ENCODE data around the gene USE1. TPM values are rescaled to one million over a fixed set of nuclear protein-coding genes. Genes with fewer than 3 reads are reported as not detected.

USE1 gene
- total RNA-seq, 1 donor, result 25.7 TPM

- H3K4me1 ChIP-seq (ENCODE audit: insufficient read depth, low read length), result peaks cover 3% of the 10 kb centered on the region
- no peak overlapping the region for H2AFZ ChIP-seq (ENCODE audit: low read length)
- no peaks in the 10 kb centered on the region for H4K20me1 ChIP-seq (ENCODE audit: insufficient read depth, low read length)
- H3K36me3 ChIP-seq (ENCODE audit: insufficient read depth, low read length), result peaks cover 74% of the 10 kb centered on the region
- peak; percentile 47 for DNase-seq (ENCODE audit: insufficient read length, low spot score, missing footprints)
- no peak overlapping the region for H3K27ac ChIP-seq (ENCODE audit: low read depth, low read length)
- H3K4me2 ChIP-seq (ENCODE audit: insufficient read depth, low read length), result no peak overlapping the region
- H3K27me3 ChIP-seq (ENCODE audit: insufficient read depth, low read length), result no peaks in the 10 kb centered on the region
- H3K4me3 ChIP-seq (ENCODE audit: insufficient read depth, low read length), result no peak overlapping the region
- TF ChIP-seq CTCF (IDR thresholded peaks at IDR 0.05; ENCODE audit: extremely low read depth, low read depth, low read length), result no peak
- no peaks in the 10 kb centered on the region for H3K79me2 ChIP-seq (ENCODE audit: insufficient read depth, low read length)
- no peaks in the 10 kb centered on the region for H3K9me3 ChIP-seq (ENCODE audit: low read depth, low read length)
Measured at GRCh38 chr19:17171874-17172273, 43.3 kb upstream of the USE1 start.

- TF ChIP-seq CTCF (IDR thresholded peaks at IDR 0.05; ENCODE audit: extremely low read depth, low read depth, low read length), result no peak
- no peaks in the 10 kb centered on the region for H3K9me3 ChIP-seq (ENCODE audit: low read depth, low read length)
- no peaks in the 10 kb centered on the region for H3K27me3 ChIP-seq (ENCODE audit: insufficient read depth, low read length)
- DNase-seq (ENCODE audit: insufficient read length, low spot score, missing footprints), result peak; percentile 42
- H4K20me1 ChIP-seq (ENCODE audit: insufficient read depth, low read length), result no peaks in the 10 kb centered on the region
- peaks cover 76% of the 10 kb centered on the region for H3K36me3 ChIP-seq (ENCODE audit: insufficient read depth, low read length)
- H2AFZ ChIP-seq (ENCODE audit: low read length), result no peak overlapping the region
- H3K4me3 ChIP-seq (ENCODE audit: insufficient read depth, low read length), result no peak overlapping the region
- H3K4me1 ChIP-seq (ENCODE audit: insufficient read depth, low read length), result peaks cover 3% of the 10 kb centered on the region
- no peak overlapping the region for H3K4me2 ChIP-seq (ENCODE audit: insufficient read depth, low read length)
- no peak overlapping the region for H3K27ac ChIP-seq (ENCODE audit: low read depth, low read length)
- H3K79me2 ChIP-seq (ENCODE audit: insufficient read depth, low read length), result no peaks in the 10 kb centered on the region
Measured at GRCh38 chr19:17172624-17173345, 42.4 kb upstream of the USE1 start.

GRCh38 chr19:17178291-17178690 is 36.9 kb upstream of the USE1 start:
- Histone ChIP-seq H3K27ac (ENCODE audit: low read depth, low read length) (no peak overlapping the region), H2AFZ (ENCODE audit: low read length) (no peak overlapping the region), H3K4me2 (ENCODE audit: insufficient read depth, low read length) (no peak overlapping the region), H3K4me3 (ENCODE audit: insufficient read depth, low read length) (no peak overlapping the region), H4K20me1 (ENCODE audit: insufficient read depth, low read length) (no peaks in the 10 kb centered on the region), H3K36me3 (ENCODE audit: insufficient read depth, low read length) (peaks cover 57% of the 10 kb centered on the region), H3K9me3 (ENCODE audit: low read depth, low read length) (no peaks in the 10 kb centered on the region), H3K4me1 (ENCODE audit: insufficient read depth, low read length) (peaks cover 3% of the 10 kb centered on the region), H3K79me2 (ENCODE audit: insufficient read depth, low read length) (no peaks in the 10 kb centered on the region), H3K27me3 (ENCODE audit: insufficient read depth, low read length) (no peaks in the 10 kb centered on the region)
- no peak for TF ChIP-seq CTCF (IDR thresholded peaks at IDR 0.05; ENCODE audit: extremely low read depth, low read depth, low read length)
- DNase-seq (ENCODE audit: insufficient read length, low spot score, missing footprints), result no peak

GRCh38 chr19:17180997-17181702 is 34.0 kb upstream of the USE1 start:
- no peak overlapping the region for H2AFZ ChIP-seq (ENCODE audit: low read length)
- no peaks in the 10 kb centered on the region for H3K4me1 ChIP-seq (ENCODE audit: insufficient read depth, low read length)
- H3K4me3 ChIP-seq (ENCODE audit: insufficient read depth, low read length), result no peak overlapping the region
- H3K27me3 ChIP-seq (ENCODE audit: insufficient read depth, low read length), result no peaks in the 10 kb centered on the region
- H3K9me3 ChIP-seq (ENCODE audit: low read depth, low read length), result no peaks in the 10 kb centered on the region
- TF ChIP-seq CTCF (IDR thresholded peaks at IDR 0.05; ENCODE audit: extremely low read depth, low read depth, low read length), result no peak
- H3K27ac ChIP-seq (ENCODE audit: low read depth, low read length), result no peak overlapping the region
- no peaks in the 10 kb centered on the region for H4K20me1 ChIP-seq (ENCODE audit: insufficient read depth, low read length)
- no peak overlapping the region for H3K4me2 ChIP-seq (ENCODE audit: insufficient read depth, low read length)
- peak; percentile 51 for DNase-seq (ENCODE audit: insufficient read length, low spot score, missing footprints)
- no peaks in the 10 kb centered on the region for H3K79me2 ChIP-seq (ENCODE audit: insufficient read depth, low read length)
- peaks cover 67% of the 10 kb centered on the region for H3K36me3 ChIP-seq (ENCODE audit: insufficient read depth, low read length)

Measured in osteoblast (primary cell).